CD4-positive, CD25-positive, alpha-beta regulatory T cell (primary cell): ENCODE data around the gene ACR. TPM values are rescaled to one million over a fixed set of nuclear protein-coding genes. Genes with fewer than 3 reads are reported as not detected.
A peak's percentile ranks its signal among the peaks of the same experiment; 100 is the strongest.
"Not testable (repeated sequence)": the region's sequence is repeated elsewhere in the genome, so short reads cannot be mapped to it uniquely, and the experiment has no call there.

ENCODE experiments used
- ATAC-seq, 2 donors: fragments of 150-1000 bp; cut with Tn5 transposase; one replicate each; pipeline ENCODE4 v1.10.0; 2021; ENCODE audit warnings: low read depth in 2 of 2, moderate number of reproducible peaks in 2 of 2, moderate library complexity in 1 of 2
- DNase-seq, 3 donors: peaks; one replicate each; pipeline versions ENCODE4 v3.0.0 to v3.0.0-alpha.2; 2012 to 2022; ENCODE audit warnings: mixed read lengths in 1 of 3
- H3K27ac ChIP-seq: one replicate; pipeline ENCODE4 v1.7.0; 2013; ENCODE audit warnings: mild to moderate bottlenecking, low read length; ENCODE audit not compliant: insufficient read depth, poor library complexity, severe bottlenecking
- H3K27me3 ChIP-seq: one replicate; pipeline ENCODE4 v1.7.0; 2013; ENCODE audit warnings: low read length; ENCODE audit not compliant: control insufficient read depth, insufficient read depth
- H3K36me3 ChIP-seq: one replicate; pipeline ENCODE4 v1.7.0; 2013; ENCODE audit warnings: mild to moderate bottlenecking, low read length, moderate library complexity; ENCODE audit not compliant: control insufficient read depth, insufficient read depth
- H3K4me1 ChIP-seq: 2 replicates; pipeline ENCODE4 v1.7.0; 2013; ENCODE audit warnings: mild to moderate bottlenecking, low read length; ENCODE audit not compliant: insufficient read depth, control insufficient read depth, poor library complexity, severe bottlenecking
- H3K4me3 ChIP-seq: one replicate; pipeline ENCODE4 v1.7.0; 2013; ENCODE audit warnings: low read depth, mild to moderate bottlenecking, low read length, moderate library complexity
- H3K9me3 ChIP-seq, 2 experiments: 1 replicate in 1 of 2; 2 replicates in 1 of 2; pipeline ENCODE4 v1.7.0; 2013; ENCODE audit warnings: low read length in 2 of 2, mild to moderate bottlenecking in 1 of 2, moderate library complexity in 1 of 2; ENCODE audit not compliant: control insufficient read depth in 2 of 2
- H3K27ac Mint-ChIP-seq, 3 donors: one replicate each; pipeline ENCODE4 v1.8.0; 2020 to 2022; ENCODE audit warnings: mild to moderate bottlenecking in 3 of 3, mixed read lengths in 3 of 3, moderate library complexity in 2 of 3
- H3K27me3 Mint-ChIP-seq: one replicate; pipeline ENCODE4 v1.8.0; 2022; ENCODE audit warnings: mild to moderate bottlenecking, mixed read lengths
- H3K36me3 Mint-ChIP-seq: one replicate; pipeline ENCODE4 v1.8.0; 2020; ENCODE audit warnings: mixed read lengths
- H3K4me1 Mint-ChIP-seq, 4 donors: one replicate each; pipeline ENCODE4 v1.8.0; 2020 to 2022; ENCODE audit warnings: mixed read lengths in 4 of 4, mild to moderate bottlenecking in 1 of 4
- H3K4me3 Mint-ChIP-seq, 4 donors: one replicate each; pipeline ENCODE4 v1.8.0; 2020 to 2022; ENCODE audit warnings: mild to moderate bottlenecking in 4 of 4, mixed read lengths in 4 of 4, moderate library complexity in 3 of 4
- H3K9me3 Mint-ChIP-seq, 7 donors: one replicate each; pipeline ENCODE4 v1.8.0; 2020 to 2022; ENCODE audit warnings: mixed read lengths in 7 of 7, mild to moderate bottlenecking in 3 of 7, moderate library complexity in 2 of 7
- polyA plus RNA-seq, 4 donors: library from polyadenylated mRNA; unstranded; fragments of 300-500 nt; fragmentation: Illumina TruSeq; gene quantifications; one replicate each; pipeline ENCODE4 v1.2.3, GENCODE V29; 2021
- total RNA-seq: library from RNA; stranded (reverse); gene quantifications from one replicate; pipeline ENCODE4 v1.2.3, GENCODE V29; 2022

The ACR gene
- total and polyA plus RNA-seq, 5 donors from 2014 or later: not detected

- not testable (repeated sequence) for H3K27me3 ChIP-seq, H3K36me3 ChIP-seq, H3K4me1 ChIP-seq, H3K9me3 ChIP-seq, H3K27me3 Mint-ChIP-seq, H3K36me3 Mint-ChIP-seq, H3K9me3 Mint-ChIP-seq
- Mint-ChIP-seq H3K4me1 (peaks cover 0 to 14% (median 4%) of the 10 kb centered on the region in 4 donors), H3K27ac (peak within 1 kb of the TSS; percentile 79 to 88 (median 82)), H3K4me3 (peak within 1 kb of the TSS; percentile 84 to 89 (median 89))
- peak; percentile 95 to 96 for ATAC-seq
- Histone ChIP-seq H3K27ac (peak within 1 kb of the TSS; percentile 14), H3K4me3 (peak within 1 kb of the TSS; percentile 45)
- peak; percentile 82 to 93 (median 88) for DNase-seq
Observed at GRCh38 chr22:50783033-50783879, 45.3 kb downstream of the ACR start, which contains the start of gene RABL2B. RABL2B (minus strand) TSS chr22:50783636; CDS start chr22:50782294, 1,342 bp downstream.

GRCh38 chr22:50783880-50784276 lies 45.9 kb downstream of the ACR start:
- Mint-ChIP-seq H3K4me3 (peak overlapping the region; percentile 84 to 89 (median 89)), H3K4me1 (peaks cover 0 to 14% (median 4%) of the 10 kb centered on the region in 4 donors), H3K27ac (peak overlapping the region; percentile 79 to 88 (median 82))
- H3K36me3 Mint-ChIP-seq, H3K36me3 ChIP-seq, H3K27me3 ChIP-seq, H3K4me1 ChIP-seq, H3K27me3 Mint-ChIP-seq, H3K9me3 Mint-ChIP-seq, H3K9me3 ChIP-seq: not testable (repeated sequence)
- DNase-seq (peak in 1 of 3 donors; percentile 33), ATAC-seq (peak; percentile 25 to 33)
- H3K4me3 ChIP-seq: peak overlapping the region; percentile 45
- peak overlapping the region; percentile 14 for H3K27ac ChIP-seq

DNA sequence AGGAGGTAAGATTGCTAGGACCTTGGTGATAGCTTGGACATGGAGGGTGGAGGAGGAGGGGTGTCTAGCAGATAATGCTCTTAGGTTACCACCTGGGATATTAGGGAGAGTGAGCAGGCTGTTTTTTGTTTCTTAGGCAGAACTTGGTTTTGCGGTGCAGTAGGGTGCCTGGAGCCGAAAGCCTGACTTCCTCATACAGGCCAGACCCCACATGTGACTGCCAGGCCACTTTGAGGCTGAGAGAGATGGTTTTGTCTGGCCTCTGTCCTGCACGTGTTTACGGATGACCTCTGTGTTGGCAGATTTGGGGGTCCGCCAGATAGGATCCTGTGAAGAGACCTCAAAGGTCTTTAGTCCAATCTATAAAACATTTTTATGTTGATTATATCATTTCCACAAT lies 47.3 kb downstream of the ACR start:
- not testable (repeated sequence) for ATAC-seq, H3K4me3 ChIP-seq, H3K36me3 ChIP-seq, H3K4me1 ChIP-seq, H3K9me3 ChIP-seq, DNase-seq, H3K27ac ChIP-seq, H3K9me3 Mint-ChIP-seq, H3K27me3 ChIP-seq, H3K27me3 Mint-ChIP-seq, H3K36me3 Mint-ChIP-seq
- peak overlapping the region in 1 of 3 donors; percentile 55 for H3K27ac Mint-ChIP-seq
- H3K4me3 Mint-ChIP-seq: peak overlapping the region in 1 of 4 donors; percentile 21
- peaks cover 0 to 14% (median 4%) of the 10 kb centered on the region in 4 donors for H3K4me1 Mint-ChIP-seq

DNA sequence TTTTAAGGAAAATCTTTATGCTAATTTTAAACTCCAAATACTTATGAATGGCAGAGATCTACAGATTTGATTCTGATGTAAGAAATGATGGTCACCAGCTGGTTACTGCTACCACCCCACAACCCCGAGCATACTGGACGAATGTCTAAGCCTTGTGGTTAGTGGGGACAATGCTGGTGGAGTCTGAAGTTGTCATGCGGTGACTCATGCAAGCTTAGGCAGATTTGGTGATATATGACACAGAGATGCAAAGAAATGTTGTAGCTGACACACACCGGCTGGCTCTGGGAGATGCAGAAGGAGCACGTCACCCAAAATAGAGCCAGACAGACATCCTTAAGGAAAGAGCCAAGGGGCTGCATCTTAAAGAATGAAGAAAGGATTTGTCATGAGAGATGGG lies 48.9 kb downstream of the ACR start:
- H3K4me1 Mint-ChIP-seq: peaks cover 0 to 14% (median 4%) of the 10 kb centered on the region in 4 donors
- H3K4me1 ChIP-seq, H3K9me3 ChIP-seq, H3K9me3 Mint-ChIP-seq, H3K27ac ChIP-seq, H3K4me3 Mint-ChIP-seq, H3K36me3 ChIP-seq, H3K27me3 ChIP-seq, DNase-seq, ATAC-seq, H3K4me3 ChIP-seq, H3K27me3 Mint-ChIP-seq, H3K36me3 Mint-ChIP-seq, H3K27ac Mint-ChIP-seq: not testable (repeated sequence)

Other genes starting within 250 kb of the ACR start
- gene LMF2, start 230.5 kb upstream of the ACR start, total RNA-seq: 113 TPM
- 10 to 100 TPM; 21.5 to 24.2 (median 21.7) TPM for gene LMF2, start 230.5 kb upstream of the ACR start, polyA plus RNA-seq
- 112 TPM for gene NCAPH2, start 230.0 kb upstream of the ACR start, total RNA-seq
- gene NCAPH2, start 230.0 kb upstream of the ACR start, polyA plus RNA-seq: 10 to 100 TPM; 35.8 to 43.6 (median 39.8) TPM
- gene SCO2, start 212.6 kb upstream of the ACR start, total RNA-seq: 14.6 TPM
- gene SCO2, start 212.6 kb upstream of the ACR start, polyA plus RNA-seq: 10 to 100 TPM in 1 of 4 donors, 1 to 10 TPM in 3; 6.4 to 10.4 (median 7.7) TPM
- gene TYMP, start 208.2 kb upstream of the ACR start, total RNA-seq: 46.9 TPM
- gene TYMP, start 208.2 kb upstream of the ACR start, polyA plus RNA-seq: 10 to 100 TPM; 29.2 to 65.2 (median 44.4) TPM
- gene KLHDC7B, start 192.3 kb upstream of the ACR start, total RNA-seq: 5.9 TPM
- 10 to 100 TPM in 1 of 4 donors, 1 to 10 TPM in 3; 5.6 to 11.7 (median 8.4) TPM for gene KLHDC7B, start 192.3 kb upstream of the ACR start, polyA plus RNA-seq
- not detected for gene SYCE3, start 175.3 kb upstream of the ACR start, total RNA-seq
- not detected for gene SYCE3, start 175.3 kb upstream of the ACR start, polyA plus RNA-seq
- 71.8 TPM for gene CPT1B, start 159.8 kb upstream of the ACR start, total RNA-seq
- under 1 TPM in 3 of 4 donors, not detected in 1; 0.25 to 0.76 (median 0.27) TPM for gene CPT1B, start 159.8 kb upstream of the ACR start, polyA plus RNA-seq
- 162 TPM for gene CHKB, start 155.4 kb upstream of the ACR start, total RNA-seq
- gene CHKB, start 155.4 kb upstream of the ACR start, polyA plus RNA-seq: 10 to 100 TPM; 39.8 to 51.7 (median 43.4) TPM
- 0.30 TPM for gene MAPK8IP2, start 137.4 kb upstream of the ACR start, total RNA-seq
- not detected for gene MAPK8IP2, start 137.4 kb upstream of the ACR start, polyA plus RNA-seq
- 81.3 TPM for gene ARSA, start 110.1 kb upstream of the ACR start, total RNA-seq
- 10 to 100 TPM in 3 of 4 donors, 1 to 10 TPM in 1; 8.0 to 11.3 (median 10.5) TPM for gene ARSA, start 110.1 kb upstream of the ACR start, polyA plus RNA-seq
- gene SHANK3, start 65.4 kb upstream of the ACR start, total RNA-seq: 0.67 TPM
- not detected for gene SHANK3, start 65.4 kb upstream of the ACR start, polyA plus RNA-seq
- gene RABL2B, start 45.4 kb downstream of the ACR start, total RNA-seq: 45.3 TPM
- gene RABL2B, start 45.4 kb downstream of the ACR start, polyA plus RNA-seq: 10 to 100 TPM; 14.8 to 23.3 (median 21.1) TPM